NCI-H526 treated with DMSO at 0.1 percent for 48 hours (cell line): ENCODE results near the gene NAV3.

Source experiments
- DNase-seq: peaks from one replicate; lab custom pipeline; 2025; lab: John Stamatoyannopoulos, UW

The NAV3 gene

GRCh38 chr12:77830583-77831351, at the start of gene NAV3:
Gene NAV3 (plus strand): TSS chr12:77830894. CDS start chr12:77831462, 568 bp downstream.
- DNase-seq, result no peak

GRCh38 chr12:77782034-77782433, 48.7 kb upstream of the NAV3 start:
- no peak for DNase-seq

GRCh38 chr12:77782766-77783165, 47.9 kb upstream of the NAV3 start:
- no peak for DNase-seq

- DNase-seq, result no peak
These were observed 45.5 kb upstream of the NAV3 start for GRCh38 chr12:77785211-77785610.

GRCh38 chr12:77786675-77787074, 44.0 kb upstream of the NAV3 start:
- DNase-seq, result no peak

GRCh38 chr12:77788231-77789168, 42.2 kb upstream of the NAV3 start:
- DNase-seq, result no peak

GRCh38 chr12:77795699-77796098, 35.0 kb upstream of the NAV3 start:
- no peak for DNase-seq

GRCh38 chr12:77796775-77797174, 33.9 kb upstream of the NAV3 start:
- DNase-seq, result no peak

GRCh38 chr12:77800501-77800900, 30.2 kb upstream of the NAV3 start:
- DNase-seq, result no peak

GRCh38 chr12:77808534-77808933, 22.2 kb upstream of the NAV3 start:
- no peak for DNase-seq

- no peak for DNase-seq
These were observed 17.1 kb upstream of the NAV3 start for GRCh38 chr12:77813558-77813957.

- DNase-seq, result no peak
These were observed 16.3 kb upstream of the NAV3 start for GRCh38 chr12:77814386-77814785.

- DNase-seq, result no peak
These were observed 14.5 kb upstream of the NAV3 start for GRCh38 chr12:77816196-77816595.

GRCh38 chr12:77817276-77817675, 13.4 kb upstream of the NAV3 start:
- DNase-seq, result no peak

- DNase-seq, result no peak
These were observed 12.3 kb upstream of the NAV3 start for GRCh38 chr12:77818351-77818750.

GRCh38 chr12:77821699-77822203, 8.9 kb upstream of the NAV3 start:
- no peak for DNase-seq

- DNase-seq, result no peak
These were observed 2.6 kb downstream of the NAV3 start for GRCh38 chr12:77833329-77833728.

GRCh38 chr12:77834618-77835017, 3.9 kb downstream of the NAV3 start:
- DNase-seq, result no peak

- DNase-seq, result no peak
These were observed 5.3 kb downstream of the NAV3 start for GRCh38 chr12:77835969-77836368.

- no peak for DNase-seq
These were observed 7.2 kb downstream of the NAV3 start for GRCh38 chr12:77837876-77838291.

GRCh38 chr12:77841521-77841920, 10.8 kb downstream of the NAV3 start:
- DNase-seq, result no peak

GRCh38 chr12:77842430-77842829, 11.7 kb downstream of the NAV3 start:
- DNase-seq, result no peak

- DNase-seq, result no peak
These were observed 15.1 kb downstream of the NAV3 start for GRCh38 chr12:77845831-77846230.
